Endodermal cell (in vitro differentiated cells): Measurements from ENCODE around the gene PROS1. TPM values are rescaled to one million over a fixed set of nuclear protein-coding genes. Genes with fewer than 3 reads are reported as not detected.
"Not testable (repeated sequence)": the region's sequence is repeated elsewhere in the genome, so short reads cannot be mapped to it uniquely, and the experiment has no call there.

Experiments used
- DNase-seq: peaks from one replicate; pipeline ENCODE4 v3.0.0-alpha.2; 2017
- H3K27ac ChIP-seq: 2 replicates; pipeline ENCODE4 v1.5.1; 2013; ENCODE audit warnings: mild to moderate bottlenecking, low read depth, low read length, moderate library complexity
- H3K27me3 ChIP-seq: 2 replicates; pipeline ENCODE4 v1.6.1; 2013; ENCODE audit warnings: mild to moderate bottlenecking, low read length, moderate library complexity; ENCODE audit not compliant: insufficient read depth, control insufficient read depth, poor library complexity, severe bottlenecking
- H3K36me3 ChIP-seq: 2 replicates; pipeline ENCODE4 v1.7.0; 2013; ENCODE audit warnings: mild to moderate bottlenecking, low read length, moderate library complexity; ENCODE audit not compliant: control insufficient read depth, insufficient read depth
- H3K4me1 ChIP-seq: one replicate; pipeline ENCODE4 v1.7.0; 2013; ENCODE audit warnings: low read length; ENCODE audit not compliant: control insufficient read depth, insufficient read depth
- H3K4me3 ChIP-seq: 2 replicates; pipeline ENCODE4 v1.5.1; 2013; ENCODE audit warnings: mild to moderate bottlenecking, low read length, moderate library complexity
- H3K9ac ChIP-seq: 2 replicates; pipeline ENCODE4 v1.6.1; 2013; ENCODE audit warnings: mild to moderate bottlenecking, low read length, moderate library complexity; ENCODE audit not compliant: poor library complexity, severe bottlenecking; ENCODE audit errors: extremely low read depth
- H3K9me3 ChIP-seq: 2 replicates; pipeline ENCODE4 v1.6.1; 2013; ENCODE audit warnings: mild to moderate bottlenecking, low read length, moderate library complexity; ENCODE audit not compliant: control insufficient read depth
- H3K27ac Mint-ChIP-seq: 2 replicates; pipeline ENCODE4 v1.8.0; 2020; ENCODE audit warnings: mixed read lengths
- H3K27me3 Mint-ChIP-seq: 2 replicates; pipeline ENCODE4 v1.8.0; 2021; ENCODE audit warnings: mild to moderate bottlenecking, mixed read lengths; ENCODE audit not compliant: insufficient read depth
- H3K36me3 Mint-ChIP-seq: 2 replicates; pipeline ENCODE4 v1.8.0; 2020; ENCODE audit warnings: low read depth, mixed read lengths
- H3K4me1 Mint-ChIP-seq: 2 replicates; pipeline ENCODE4 v1.8.0; 2020; ENCODE audit warnings: mixed read lengths
- H3K4me3 Mint-ChIP-seq: 2 replicates; pipeline ENCODE4 v1.8.0; 2020; ENCODE audit warnings: mild to moderate bottlenecking, moderate library complexity, mixed read lengths
- H3K9me3 Mint-ChIP-seq: 2 replicates; pipeline ENCODE4 v1.8.0; 2020; ENCODE audit warnings: mild to moderate bottlenecking, mixed read lengths
- WGBS, 2 experiments: methylation state at CpG; one replicate each; pipeline versions ENCODE4 v1.1.5 to v1.1.7; 2013; ENCODE audit warnings: missing lambda C conversion rate in 2 of 2, mixed read lengths in 1 of 2; ENCODE audit not compliant: insufficient coverage in 1 of 2, insufficient read length in 1 of 2; 5-methylcytosine and 5-hydroxymethylcytosine counted together
- total RNA-seq, 2 donors: library from RNA; stranded (reverse); fragmentation: NEBNext Ultra II Directional in 1 of 2; extraction: Animal tissue kit (Norgen Biotek cat#: 25700) in 1 of 2; gene quantifications; 2 replicates in 1 of 2; 3 replicates in 1 of 2; pipeline ENCODE4 v1.2.1, GENCODE V29; 2021
- TF ChIP-seq, protein P1 (sequence below): fragments of 200-600 bp; sonication (generic); conservative IDR thresholded peaks from 2 replicates; pipeline ENCODE4 v1.5.0; 2021; ENCODE audit warnings: antibody characterized with exemption, mild to moderate bottlenecking

PROS1 gene
- total RNA-seq, 2 donors from 2014 or later: 8.8 to 52.4 TPM

DNA sequence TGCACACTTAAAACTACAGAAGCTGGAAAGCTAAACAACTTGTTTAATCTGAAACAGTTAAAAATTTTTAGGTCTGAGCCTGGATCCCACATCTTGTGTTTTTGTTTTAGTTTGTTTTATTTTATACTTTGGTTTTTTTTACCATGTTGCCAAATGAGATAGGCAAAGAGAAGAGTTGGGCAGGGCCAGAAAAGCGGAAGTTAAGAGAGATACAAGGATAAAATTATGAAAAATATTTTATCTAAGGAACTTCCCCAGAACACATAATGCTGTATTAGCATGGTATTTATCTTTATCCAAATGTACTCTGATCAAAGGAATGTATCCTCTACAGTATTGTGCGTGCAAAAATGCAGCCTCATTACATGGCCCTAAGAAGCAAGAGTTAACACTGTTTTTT is 50.7 kb downstream of the PROS1 start:
- no peak overlapping the region for H3K27ac Mint-ChIP-seq

DNA sequence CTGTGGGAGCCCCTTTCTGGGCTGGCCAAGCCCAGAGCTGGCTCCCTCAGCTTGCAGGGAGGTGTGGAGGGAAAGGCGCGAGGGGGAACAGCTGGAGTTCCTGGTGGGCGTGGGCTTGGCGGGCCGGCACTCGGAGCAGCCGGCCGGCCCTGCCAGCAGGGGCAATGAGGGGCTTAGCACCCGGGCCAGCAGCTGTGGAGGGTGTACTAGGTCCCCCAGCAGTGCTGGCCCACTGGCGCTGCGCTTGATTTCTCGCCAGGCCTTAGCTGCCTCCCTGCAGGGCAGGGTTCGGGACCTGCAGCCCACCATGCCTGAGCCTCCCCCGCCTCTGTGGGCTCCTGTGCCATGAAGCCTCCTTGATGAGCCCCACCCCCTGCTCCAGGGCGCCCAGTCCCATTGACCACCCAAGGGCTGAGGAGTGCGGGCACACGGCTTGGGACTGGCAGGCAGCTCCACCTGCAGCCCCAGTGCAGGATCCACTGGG is 56.1 kb downstream of the PROS1 start:
- H3K9me3 ChIP-seq: peaks cover 32% of the 10 kb centered on the region
- not testable (repeated sequence) for H3K4me1 Mint-ChIP-seq, H3K36me3 ChIP-seq, H3K9ac ChIP-seq, H3K36me3 Mint-ChIP-seq, H3K27ac ChIP-seq, H3K27ac Mint-ChIP-seq, DNase-seq, H3K27me3 ChIP-seq, H3K27me3 Mint-ChIP-seq, H3K4me3 ChIP-seq, H3K4me1 ChIP-seq, H3K4me3 Mint-ChIP-seq
- WGBS, 2 experiments: 90 to 93% methylated on average over 6 to 17 of the region's 17 CpGs
- H3K9me3 Mint-ChIP-seq: peaks cover 77% of the 10 kb centered on the region

More for the DNA sequence above, 50.7 kb downstream of the PROS1 start:
- no peaks in the 10 kb centered on the region for H3K4me1 Mint-ChIP-seq
- H3K4me3 Mint-ChIP-seq: no peak overlapping the region
- Histone ChIP-seq H3K9ac (no peak overlapping the region), H3K27me3 (no peaks in the 10 kb centered on the region), H3K4me1 (no peaks in the 10 kb centered on the region), H3K4me3 (no peak overlapping the region), H3K9me3 (peaks cover 9% of the 10 kb centered on the region), H3K27ac (no peak overlapping the region), H3K36me3 (no peaks in the 10 kb centered on the region)
- H3K27me3 Mint-ChIP-seq: no peaks in the 10 kb centered on the region
- peaks cover 73% of the 10 kb centered on the region for H3K9me3 Mint-ChIP-seq
- TF ChIP-seq, protein P1, sequence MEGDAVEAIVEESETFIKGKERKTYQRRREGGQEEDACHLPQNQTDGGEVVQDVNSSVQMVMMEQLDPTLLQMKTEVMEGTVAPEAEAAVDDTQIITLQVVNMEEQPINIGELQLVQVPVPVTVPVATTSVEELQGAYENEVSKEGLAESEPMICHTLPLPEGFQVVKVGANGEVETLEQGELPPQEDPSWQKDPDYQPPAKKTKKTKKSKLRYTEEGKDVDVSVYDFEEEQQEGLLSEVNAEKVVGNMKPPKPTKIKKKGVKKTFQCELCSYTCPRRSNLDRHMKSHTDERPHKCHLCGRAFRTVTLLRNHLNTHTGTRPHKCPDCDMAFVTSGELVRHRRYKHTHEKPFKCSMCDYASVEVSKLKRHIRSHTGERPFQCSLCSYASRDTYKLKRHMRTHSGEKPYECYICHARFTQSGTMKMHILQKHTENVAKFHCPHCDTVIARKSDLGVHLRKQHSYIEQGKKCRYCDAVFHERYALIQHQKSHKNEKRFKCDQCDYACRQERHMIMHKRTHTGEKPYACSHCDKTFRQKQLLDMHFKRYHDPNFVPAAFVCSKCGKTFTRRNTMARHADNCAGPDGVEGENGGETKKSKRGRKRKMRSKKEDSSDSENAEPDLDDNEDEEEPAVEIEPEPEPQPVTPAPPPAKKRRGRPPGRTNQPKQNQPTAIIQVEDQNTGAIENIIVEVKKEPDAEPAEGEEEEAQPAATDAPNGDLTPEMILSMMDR: no peak
- peaks cover 6% of the 10 kb centered on the region for H3K36me3 Mint-ChIP-seq
- no peak for DNase-seq
- 85% methylated on average over 2 of the region's 2 CpGs; no CpG with 5 or more reads in 1 of the 2 experiments for WGBS, 2 experiments

DNA sequence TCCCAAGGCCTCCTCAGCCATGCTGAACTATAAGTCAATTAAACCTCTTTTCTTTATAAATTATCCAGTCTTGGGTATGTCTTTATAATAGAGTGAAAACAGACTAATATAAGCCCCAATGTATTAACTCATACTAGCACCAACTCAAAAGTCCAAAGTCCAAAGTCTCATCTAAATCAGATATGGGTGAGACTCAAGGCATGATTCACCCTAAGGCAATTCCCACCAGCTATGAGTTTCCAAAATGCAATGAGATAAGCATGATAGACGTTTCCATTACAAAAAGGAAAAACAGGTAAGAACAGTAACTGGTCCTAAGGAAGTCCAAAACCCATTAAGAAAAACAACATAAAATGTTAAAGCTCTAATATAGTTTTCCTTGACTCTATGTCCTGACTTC is 60.1 kb downstream of the PROS1 start:
- H3K4me3 ChIP-seq, H3K4me1 ChIP-seq, H3K27ac Mint-ChIP-seq, H3K9ac ChIP-seq, H3K4me1 Mint-ChIP-seq, H3K27me3 Mint-ChIP-seq, DNase-seq, H3K4me3 Mint-ChIP-seq, H3K27me3 ChIP-seq, H3K36me3 ChIP-seq, H3K27ac ChIP-seq, H3K36me3 Mint-ChIP-seq: not testable (repeated sequence)
- H3K9me3 Mint-ChIP-seq: peaks cover 80% of the 10 kb centered on the region
- H3K9me3 ChIP-seq: peaks cover 60% of the 10 kb centered on the region
- WGBS, 2 experiments: 62% methylated on average over 1 of the region's 1 CpG; no CpG with 5 or more reads in 1 of the 2 experiments

DNA sequence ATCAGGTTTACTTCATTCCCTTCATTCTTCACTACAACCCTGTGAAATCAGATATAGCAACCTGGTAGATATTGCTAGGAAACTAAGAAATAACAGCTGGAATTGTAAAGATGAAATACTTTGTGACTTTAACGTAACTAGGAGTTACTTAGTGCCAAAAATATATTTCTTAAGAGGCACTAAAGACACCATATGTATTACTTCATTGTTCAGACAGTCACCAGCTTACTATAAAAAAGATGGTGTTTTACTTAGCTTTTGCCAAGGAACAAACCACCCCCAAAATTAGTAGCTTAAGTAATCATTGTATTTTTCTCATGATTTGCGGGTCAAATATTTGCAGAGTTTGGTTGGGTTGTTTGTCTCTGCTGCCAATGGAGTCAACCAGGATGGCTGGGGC is 62.5 kb downstream of the PROS1 start:
- WGBS, 2 experiments: 60 to 78% methylated on average over 1 to 2 of the region's 2 CpGs
- TF ChIP-seq, protein P1: no peak
- no peak for DNase-seq
- no peak overlapping the region for H3K4me3 ChIP-seq
- H3K36me3 ChIP-seq: no peaks in the 10 kb centered on the region
- H3K27me3 ChIP-seq: no peaks in the 10 kb centered on the region
- H3K9me3 ChIP-seq: peaks cover 68% of the 10 kb centered on the region
- H3K27ac Mint-ChIP-seq: no peak overlapping the region
- no peak overlapping the region for H3K27ac ChIP-seq
- H3K9me3 Mint-ChIP-seq: peaks cover 81% of the 10 kb centered on the region
- no peak overlapping the region for H3K4me3 Mint-ChIP-seq
- H3K9ac ChIP-seq: no peak overlapping the region
- no peaks in the 10 kb centered on the region for H3K4me1 Mint-ChIP-seq
- no peaks in the 10 kb centered on the region for H3K36me3 Mint-ChIP-seq
- H3K27me3 Mint-ChIP-seq: no peaks in the 10 kb centered on the region
- no peaks in the 10 kb centered on the region for H3K4me1 ChIP-seq
